Measurements from ENCODE around the gene MRPL52.
"Not testable (repeated sequence)": the region's sequence is repeated elsewhere in the genome, so short reads cannot be mapped to it uniquely, and the experiment has no call there.

MRPL52 gene

GRCh38 chr14:22803687-22803974 is 26.1 kb upstream of the MRPL52 start:
- DNase-seq (ENCODE audit: extremely low read depth, insufficient read length): peak; percentile 55
- H3K27me3 ChIP-seq (replicated peaks; ENCODE audit: control insufficient read depth, insufficient read depth, low read length): no peaks in the 10 kb centered on the region
- H3K36me3 ChIP-seq (ENCODE audit: control insufficient read depth, insufficient read depth, low read length): no peaks in the 10 kb centered on the region
- TF ChIP-seq CTCF (IDR thresholded peaks at IDR 0.05; ENCODE audit: insufficient read depth, low read length, poor library complexity, severe bottlenecking): no peak
- no peak overlapping the region for H3K4me3 ChIP-seq (replicated peaks; ENCODE audit: low read depth, low read length)

- H3K36me3 ChIP-seq (ENCODE audit: control insufficient read depth, insufficient read depth, low read length); DNase-seq (ENCODE audit: extremely low read depth, insufficient read length); H3K4me3 ChIP-seq (replicated peaks; ENCODE audit: low read depth, low read length); H3K27me3 ChIP-seq (replicated peaks; ENCODE audit: control insufficient read depth, insufficient read depth, low read length): not testable (repeated sequence)
Observed at GRCh38 chr14:22805235-22805634, 24.5 kb upstream of the MRPL52 start.

GRCh38 chr14:22807432-22808087 is 22.1 kb upstream of the MRPL52 start:
- TF ChIP-seq CTCF (IDR thresholded peaks at IDR 0.05; ENCODE audit: insufficient read depth, low read length, poor library complexity, severe bottlenecking): no peak
- Histone ChIP-seq H3K36me3 (ENCODE audit: control insufficient read depth, insufficient read depth, low read length) (no peaks in the 10 kb centered on the region), H3K27me3 (replicated peaks; ENCODE audit: control insufficient read depth, insufficient read depth, low read length) (no peaks in the 10 kb centered on the region), H3K4me3 (replicated peaks; ENCODE audit: low read depth, low read length) (no peak overlapping the region)
- DNase-seq (ENCODE audit: extremely low read depth, insufficient read length): no peak

GRCh38 chr14:22808388-22809209 is 21.1 kb upstream of the MRPL52 start:
- Histone ChIP-seq H3K36me3 (ENCODE audit: control insufficient read depth, insufficient read depth, low read length) (no peaks in the 10 kb centered on the region; the same call in 1 of the 2 replicates), H3K4me3 (replicated peaks; ENCODE audit: low read depth, low read length) (no peak overlapping the region), H3K27me3 (replicated peaks; ENCODE audit: control insufficient read depth, insufficient read depth, low read length) (no peaks in the 10 kb centered on the region)
- TF ChIP-seq CTCF (IDR thresholded peaks at IDR 0.05; ENCODE audit: insufficient read depth, low read length, poor library complexity, severe bottlenecking): no peak
- DNase-seq (ENCODE audit: extremely low read depth, insufficient read length): no peak

GRCh38 chr14:22811722-22812121 is 18.0 kb upstream of the MRPL52 start:
- Histone ChIP-seq H3K4me3 (replicated peaks; ENCODE audit: low read depth, low read length) (no peak overlapping the region), H3K27me3 (replicated peaks; ENCODE audit: control insufficient read depth, insufficient read depth, low read length) (no peaks in the 10 kb centered on the region), H3K36me3 (ENCODE audit: control insufficient read depth, insufficient read depth, low read length) (no peaks in the 10 kb centered on the region; the same call in 1 of the 2 replicates)
- DNase-seq (ENCODE audit: extremely low read depth, insufficient read length): no peak
- no peak for TF ChIP-seq CTCF (IDR thresholded peaks at IDR 0.05; ENCODE audit: insufficient read depth, low read length, poor library complexity, severe bottlenecking)

- no peaks in the 10 kb centered on the region for H3K27me3 ChIP-seq (replicated peaks; ENCODE audit: control insufficient read depth, insufficient read depth, low read length)
- TF ChIP-seq CTCF (IDR thresholded peaks at IDR 0.05; ENCODE audit: insufficient read depth, low read length, poor library complexity, severe bottlenecking): no peak
- no peak overlapping the region for H3K4me3 ChIP-seq (replicated peaks; ENCODE audit: low read depth, low read length)
- no peaks in the 10 kb centered on the region; the same call in 1 of the 2 replicates for H3K36me3 ChIP-seq (ENCODE audit: control insufficient read depth, insufficient read depth, low read length)
- no peak for DNase-seq (ENCODE audit: extremely low read depth, insufficient read length)
Observed at GRCh38 chr14:22812744-22813143, 16.9 kb upstream of the MRPL52 start.

All from GM06990 (cell line).